ENCODE data around the gene CDH4.

GRCh38 chr20:61699495-61700374 lies 447.7 kb downstream of the CDH4 start:
- no peak for TF ChIP-seq CTCF (IDR thresholded peaks at IDR 0.05)
- TF ChIP-seq EZH2phosphoT487 (IDR thresholded peaks at IDR 0.05): no peak

Data from neural progenitor cell (in vitro differentiated cells).